HG02588 (cell line): Measurements from ENCODE around the gene RRBP1.

ENCODE experiments used
- ATAC-seq: cut with Tn5 transposase; IDR thresholded peaks from one replicate; pipeline ENCODE4 v1.9.1; 2021; ENCODE audit warnings: mild to moderate bottlenecking, moderate library complexity; ENCODE audit not compliant: unreplicated experiment

The RRBP1 gene

DNA sequence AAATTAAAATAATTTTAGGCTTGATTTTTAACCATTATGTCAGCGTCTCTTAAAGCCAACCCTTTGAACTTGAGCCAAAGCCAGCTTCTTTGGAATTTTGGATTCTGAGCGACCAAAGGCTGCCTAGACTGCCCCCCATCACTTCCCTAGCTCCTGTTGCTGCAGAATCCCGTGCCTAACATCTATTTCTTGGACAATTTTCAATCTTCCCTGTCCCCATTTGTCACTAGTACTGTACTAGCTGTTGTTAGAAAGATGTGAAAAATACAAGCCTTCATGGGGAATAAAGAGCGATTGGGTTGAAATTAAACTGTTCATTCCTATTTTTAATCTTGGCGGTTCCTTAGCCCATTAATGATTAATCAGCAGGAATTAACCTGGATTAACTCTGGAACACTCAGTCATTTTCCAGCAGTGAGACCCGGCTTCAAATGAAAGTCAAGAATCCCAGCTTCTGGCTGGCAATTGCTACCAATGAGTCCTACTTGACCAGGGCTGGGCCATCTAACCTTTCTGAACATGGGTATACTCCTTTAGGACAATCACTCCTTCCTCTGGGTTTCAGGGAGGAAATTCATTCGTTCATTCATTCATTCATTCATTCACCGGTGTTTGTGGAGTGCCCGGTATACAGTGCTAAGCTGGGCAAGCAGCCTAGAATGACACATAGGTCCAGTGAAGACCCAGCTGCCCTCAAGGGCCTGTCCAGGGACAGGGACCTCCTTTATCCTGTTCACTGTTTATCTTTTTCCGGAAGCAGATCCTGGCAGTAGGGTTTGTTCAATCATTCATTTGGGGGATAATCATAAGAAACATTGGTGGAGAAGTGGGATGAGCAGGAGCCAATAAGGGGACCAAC, 1.4 kb upstream of the RRBP1 start:
- ATAC-seq: no peak

DNA sequence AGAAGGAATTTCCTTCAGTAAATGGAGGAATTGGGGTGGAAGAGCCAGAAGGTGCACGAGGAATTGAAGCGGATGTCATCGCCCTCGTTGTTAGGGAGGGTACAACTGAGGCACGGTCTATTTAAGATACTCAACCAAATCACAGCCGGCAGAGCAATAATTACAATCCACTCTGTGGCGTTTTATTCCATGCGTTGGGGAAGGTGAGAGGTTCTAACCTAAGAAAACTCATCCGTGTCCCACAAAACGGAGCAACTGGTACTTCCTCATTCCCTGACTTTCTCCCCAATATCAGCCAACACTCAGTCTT, 802 bp upstream of the RRBP1 start:
- ATAC-seq: no peak

DNA sequence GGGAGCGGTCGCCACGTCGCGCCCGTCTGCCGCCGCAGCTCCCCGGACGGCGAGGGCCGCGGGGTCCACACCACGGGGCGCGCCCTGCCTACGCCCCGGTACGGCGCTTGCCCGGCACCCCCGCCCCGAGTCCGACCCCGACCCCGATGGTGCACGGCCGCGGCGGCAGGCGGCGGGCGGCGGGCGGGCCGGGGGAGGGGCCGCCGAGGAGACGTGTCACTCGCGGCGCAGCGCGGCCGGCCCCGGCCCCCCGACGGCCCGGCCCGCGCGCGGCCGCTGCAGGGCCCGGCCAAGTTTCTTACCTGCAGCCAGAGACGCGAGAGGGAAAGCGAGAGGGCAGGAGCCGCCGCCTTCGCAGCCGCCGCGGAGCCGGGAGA, 328 bp downstream of the RRBP1 start:
- ATAC-seq: peak; percentile 9

DNA sequence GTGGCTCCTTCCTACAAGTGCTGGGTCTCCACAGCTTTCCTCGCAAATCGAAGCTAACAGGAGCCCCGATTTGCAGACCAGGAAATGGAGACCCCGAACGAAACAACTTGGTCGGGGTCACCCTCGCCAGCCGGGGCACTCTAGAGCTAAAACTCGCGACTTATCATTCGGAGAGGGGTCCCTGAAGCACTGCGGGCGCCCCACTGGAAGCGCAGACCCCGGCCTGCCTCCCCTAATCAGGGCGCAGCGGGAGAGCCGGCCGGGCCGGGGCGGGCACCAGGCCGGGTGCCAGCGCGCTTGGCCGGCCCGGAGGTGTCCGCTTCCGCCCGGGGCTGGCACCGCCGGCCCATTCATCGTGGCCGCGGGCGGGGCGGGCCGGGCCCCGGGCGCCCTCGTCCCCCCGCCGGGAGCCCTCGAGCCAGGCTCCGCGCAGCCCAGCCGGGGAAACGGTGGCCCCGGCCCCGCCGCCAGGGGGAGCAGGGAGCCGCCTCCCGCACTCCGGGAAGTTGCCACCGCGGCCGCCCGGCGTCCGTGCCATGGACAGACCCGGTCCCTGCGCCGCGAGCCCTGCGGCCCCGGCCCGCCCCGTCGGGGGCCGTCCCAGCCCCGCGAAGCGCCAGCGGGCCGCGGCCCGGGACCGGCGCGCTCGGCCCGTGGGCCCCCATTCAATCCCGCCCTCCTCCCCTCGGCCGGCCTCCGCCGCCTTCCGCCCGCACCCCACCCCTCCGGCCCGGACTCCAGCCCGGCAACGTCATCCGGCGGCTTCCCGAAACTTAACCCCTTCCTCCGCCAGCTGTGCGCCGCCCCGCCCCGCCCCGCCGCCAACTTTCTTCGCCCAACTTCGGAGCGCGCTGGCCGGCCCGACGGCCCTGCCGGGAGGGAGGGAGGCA, 961 bp downstream of the RRBP1 start:
- ATAC-seq: peak; percentile 41

- no peak for ATAC-seq
Observed at GRCh38 chr20:17679941-17680835, 1.9 kb downstream of the RRBP1 start.

GRCh38 chr20:17678886-17679285, 3.2 kb downstream of the RRBP1 start:
- no peak for ATAC-seq

DNA sequence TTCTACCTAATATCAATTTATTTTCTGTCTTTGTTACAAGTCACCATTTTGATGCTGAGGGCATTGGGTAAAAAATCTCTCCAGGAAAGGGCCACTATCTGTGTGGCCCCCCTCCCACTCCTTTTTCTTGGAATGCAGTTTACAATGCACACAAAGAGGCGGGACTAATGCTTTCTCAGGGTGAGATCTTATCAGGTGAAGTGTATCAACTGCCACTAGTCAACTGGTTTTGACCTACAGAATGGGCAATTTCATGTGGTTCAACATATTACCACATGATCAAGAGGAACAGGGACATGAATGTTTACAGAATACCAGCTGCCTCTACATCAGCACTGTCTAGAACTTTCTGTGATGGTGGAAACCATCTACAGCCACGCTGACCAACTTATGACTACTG, 3.7 kb downstream of the RRBP1 start:
- no peak for ATAC-seq

GRCh38 chr20:17676942-17677341, 5.1 kb downstream of the RRBP1 start:
- no peak for ATAC-seq

DNA sequence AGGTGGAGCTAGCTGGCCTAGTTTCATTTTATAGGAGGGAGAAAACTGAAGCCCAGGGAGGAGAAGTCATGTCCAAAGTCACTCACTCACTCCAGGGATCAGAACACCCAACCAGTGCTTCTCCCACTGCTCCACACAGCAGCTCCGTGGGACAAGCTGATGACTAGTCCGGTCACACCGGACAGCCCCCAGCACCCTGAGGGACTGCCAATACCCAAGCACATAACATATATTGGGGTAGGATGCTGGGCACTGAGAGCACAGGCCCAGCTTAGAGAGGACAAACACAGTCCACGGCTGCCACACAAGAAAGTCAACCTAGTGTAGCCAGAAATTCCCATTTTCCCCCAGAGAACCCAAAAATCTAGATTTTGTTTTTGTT, 5.7 kb downstream of the RRBP1 start:
- ATAC-seq: no peak

GRCh38 chr20:17675519-17676377, 6.3 kb downstream of the RRBP1 start:
- no peak for ATAC-seq

GRCh38 chr20:17674722-17675518, 7.1 kb downstream of the RRBP1 start:
- no peak for ATAC-seq

GRCh38 chr20:17673084-17673483, 9.0 kb downstream of the RRBP1 start:
- ATAC-seq: no peak

DNA sequence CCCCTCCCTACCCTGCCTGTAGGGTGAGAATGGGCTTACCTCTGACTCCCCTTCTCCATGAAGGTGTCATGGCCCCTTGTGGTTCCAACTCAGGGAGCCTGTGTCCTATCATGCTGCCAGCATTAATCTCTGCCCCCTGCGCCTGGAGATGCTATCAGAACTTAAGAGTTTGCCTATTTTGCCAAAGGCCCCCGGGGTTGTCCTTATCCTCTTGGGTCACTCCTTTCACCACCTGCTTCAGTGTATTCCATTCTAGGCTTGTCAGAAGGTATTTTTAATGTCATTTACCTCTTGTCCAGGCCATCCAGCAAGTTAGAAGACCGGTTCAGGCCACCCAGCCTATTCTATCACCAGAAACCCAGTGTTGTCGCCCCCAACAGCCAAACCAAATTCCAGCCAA, 10.5 kb downstream of the RRBP1 start:
- no peak for ATAC-seq

DNA sequence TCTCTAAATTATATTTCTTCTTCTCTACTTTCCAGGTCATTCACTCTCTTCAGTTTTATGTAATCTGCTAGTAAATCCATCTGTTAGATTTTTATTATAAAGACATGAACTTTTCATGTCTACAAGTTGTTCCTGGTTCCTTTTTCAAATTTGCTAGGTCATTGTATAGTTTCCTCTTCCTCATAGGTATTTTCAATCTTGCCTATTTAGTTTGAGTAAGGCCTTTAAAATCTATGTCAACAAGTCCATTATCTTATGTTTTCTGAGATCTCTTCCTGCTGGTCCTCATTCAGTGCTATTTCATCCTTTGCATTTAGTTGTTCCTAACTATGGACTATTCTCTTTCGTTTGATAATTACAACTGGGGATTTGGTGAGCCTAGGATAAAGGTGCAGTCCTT, 11.0 kb downstream of the RRBP1 start:
- no peak for ATAC-seq

DNA sequence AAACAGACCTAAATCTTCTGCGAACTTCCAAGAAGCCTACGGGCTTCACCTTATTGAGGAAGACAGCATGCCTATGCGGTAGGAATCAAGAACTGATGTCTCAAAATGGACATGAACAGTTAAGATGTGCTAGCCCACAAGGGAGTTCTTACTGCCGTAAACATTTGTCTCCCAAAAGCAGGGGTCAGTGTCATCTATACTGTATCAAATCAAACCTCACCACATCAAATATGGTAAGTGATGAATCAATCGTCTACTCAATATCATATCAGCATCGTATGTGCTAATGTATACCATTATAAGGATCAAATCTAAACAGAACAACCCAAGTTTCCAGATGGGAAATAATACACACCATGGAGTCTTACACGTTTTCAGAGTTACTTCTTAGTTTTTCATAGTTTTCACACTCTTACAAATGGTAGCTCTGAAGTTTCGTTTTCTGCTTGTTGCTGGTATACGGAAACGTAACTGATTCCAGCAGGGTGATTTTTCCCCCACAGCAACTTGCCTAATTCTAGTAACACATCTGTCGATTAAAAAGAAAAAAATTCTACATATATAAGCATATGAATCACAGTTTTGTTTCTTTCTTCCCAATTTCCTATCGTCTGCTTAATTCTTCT, 12.6 kb downstream of the RRBP1 start:
- no peak for ATAC-seq

GRCh38 chr20:17668432-17668831, 13.6 kb downstream of the RRBP1 start:
- ATAC-seq: no peak

- no peak for ATAC-seq
Observed at GRCh38 chr20:17667445-17667844, 14.6 kb downstream of the RRBP1 start.

GRCh38 chr20:17666481-17666880, 15.6 kb downstream of the RRBP1 start:
- ATAC-seq: no peak

DNA sequence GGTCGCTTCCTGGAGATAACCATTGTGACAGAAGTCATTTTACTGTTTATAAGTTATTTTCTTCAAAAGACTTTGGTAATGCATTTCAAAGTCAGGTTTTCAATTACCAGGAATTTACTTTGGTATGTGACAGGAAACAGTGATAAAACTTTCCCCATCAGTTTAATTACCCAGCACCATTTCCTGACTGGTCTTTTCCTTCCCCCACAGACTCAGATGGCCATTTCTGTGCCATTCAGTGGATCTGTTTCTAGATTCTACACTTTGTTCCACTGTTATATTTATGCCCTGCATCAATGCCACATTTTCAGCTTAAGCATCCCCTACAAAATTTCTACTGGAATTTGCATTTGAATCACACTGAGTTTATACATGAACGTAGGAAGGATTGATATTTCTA, 16.3 kb downstream of the RRBP1 start:
- ATAC-seq: no peak
